ENCODE data around the gene SNX17. TPM values are rescaled to one million over a fixed set of nuclear protein-coding genes. Genes with fewer than 3 reads are reported as not detected.
A peak's percentile ranks its signal among the peaks of the same experiment; 100 is the strongest.

Gene SNX17
- total RNA-seq, 2 donors from 2014 or later: 77.1 to 99.6 TPM

DNA sequence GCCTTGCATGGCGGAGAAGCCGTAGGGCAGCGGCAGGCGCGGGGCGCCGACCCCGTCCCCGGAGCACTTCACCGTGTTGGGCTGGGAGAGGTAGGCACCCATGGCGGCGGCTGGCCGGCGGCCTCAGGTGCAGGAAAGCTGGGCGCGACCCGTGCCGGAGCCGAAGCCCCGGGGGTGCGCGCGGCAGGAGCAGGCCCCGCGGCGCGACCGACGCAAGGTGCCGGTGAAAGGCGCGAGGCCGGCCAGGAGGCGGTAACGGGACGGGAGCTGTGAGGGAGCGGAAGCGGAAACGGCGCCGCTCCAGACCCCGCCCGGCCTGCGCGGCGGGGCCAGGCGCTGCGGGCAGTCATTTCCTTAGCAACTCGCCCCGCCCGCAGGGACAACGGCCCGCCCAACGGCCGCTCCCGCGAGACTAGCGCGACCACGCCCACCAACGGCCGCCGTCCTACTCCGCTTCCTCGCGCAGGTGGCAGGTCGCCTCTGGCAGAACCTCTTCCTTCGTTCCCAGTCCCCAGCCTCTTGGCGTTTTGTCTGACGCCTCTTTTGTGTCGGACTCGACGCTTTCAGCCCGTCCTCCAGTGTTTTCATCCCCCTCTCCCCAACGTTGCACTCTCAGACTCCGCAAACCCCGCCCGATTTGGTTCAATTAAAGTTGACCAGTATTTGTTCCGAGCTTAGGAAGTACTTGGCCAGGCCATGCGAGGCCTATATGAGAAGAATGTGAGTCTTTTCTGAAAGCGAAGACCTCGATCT lies 39.1 kb downstream of the SNX17 start, which contains the start of gene PPM1G:
PPM1G (minus strand) TSS at position 271 of the 753 bp plus-strand sequence; CDS start at position 102, 169 bp downstream.
- Histone ChIP-seq H3K27me3 (no peaks in the 10 kb centered on the region), H3K36me3 (no peaks in the 10 kb centered on the region), H3K9ac (ENCODE audit: low read depth in 2 of 2, low read length in 2 of 2) (peak within 1 kb of the TSS; percentile 87 to 88), H3K27ac (peak within 1 kb of the TSS; percentile 83), H3K4me1 (peaks cover 3% of the 10 kb centered on the region), H3K4me3 (peak within 1 kb of the TSS; percentile 100), H3K9me3 (no peaks in the 10 kb centered on the region)
- intact Hi-C loops (cut with DNase I): no loop called here
- peak; percentile 97 for DNase-seq
- TF ChIP-seq, protein P1, sequence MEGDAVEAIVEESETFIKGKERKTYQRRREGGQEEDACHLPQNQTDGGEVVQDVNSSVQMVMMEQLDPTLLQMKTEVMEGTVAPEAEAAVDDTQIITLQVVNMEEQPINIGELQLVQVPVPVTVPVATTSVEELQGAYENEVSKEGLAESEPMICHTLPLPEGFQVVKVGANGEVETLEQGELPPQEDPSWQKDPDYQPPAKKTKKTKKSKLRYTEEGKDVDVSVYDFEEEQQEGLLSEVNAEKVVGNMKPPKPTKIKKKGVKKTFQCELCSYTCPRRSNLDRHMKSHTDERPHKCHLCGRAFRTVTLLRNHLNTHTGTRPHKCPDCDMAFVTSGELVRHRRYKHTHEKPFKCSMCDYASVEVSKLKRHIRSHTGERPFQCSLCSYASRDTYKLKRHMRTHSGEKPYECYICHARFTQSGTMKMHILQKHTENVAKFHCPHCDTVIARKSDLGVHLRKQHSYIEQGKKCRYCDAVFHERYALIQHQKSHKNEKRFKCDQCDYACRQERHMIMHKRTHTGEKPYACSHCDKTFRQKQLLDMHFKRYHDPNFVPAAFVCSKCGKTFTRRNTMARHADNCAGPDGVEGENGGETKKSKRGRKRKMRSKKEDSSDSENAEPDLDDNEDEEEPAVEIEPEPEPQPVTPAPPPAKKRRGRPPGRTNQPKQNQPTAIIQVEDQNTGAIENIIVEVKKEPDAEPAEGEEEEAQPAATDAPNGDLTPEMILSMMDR (IDR thresholded peaks at IDR 0.05): no peak

DNA sequence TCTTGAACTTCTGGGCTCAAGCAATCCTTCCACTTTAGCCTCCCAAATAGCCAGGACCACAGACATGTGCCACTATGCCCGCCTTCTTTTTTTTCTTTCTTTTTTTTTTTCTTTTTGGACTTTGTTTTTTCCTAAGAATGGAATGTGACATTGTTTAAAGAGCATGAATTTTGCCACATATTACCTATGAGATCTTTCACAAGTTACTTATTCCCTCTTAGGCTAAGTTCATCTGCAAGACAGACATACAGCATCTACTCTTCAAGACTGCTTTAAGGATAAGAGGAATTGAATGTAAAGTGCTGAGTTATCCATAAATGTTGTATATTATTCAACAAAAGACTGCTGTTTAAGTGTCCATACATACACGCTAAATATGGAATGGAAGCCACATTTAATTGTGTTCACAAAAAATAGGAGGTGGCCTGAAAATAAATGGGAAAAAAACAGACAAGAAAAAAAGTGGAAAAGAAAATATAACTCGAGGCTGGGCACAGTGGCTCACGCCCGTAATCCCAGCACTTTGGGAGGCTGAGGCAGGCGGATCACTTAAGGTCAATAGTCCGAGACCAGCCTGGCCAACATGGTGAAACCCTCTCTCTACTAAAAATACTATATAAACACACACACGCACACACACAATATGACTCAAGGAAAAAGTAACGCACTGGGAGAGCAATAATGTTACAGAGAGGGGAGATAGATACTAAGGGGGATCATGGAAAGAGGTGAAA lies 42.2 kb downstream of the SNX17 start:
- no peaks in the 10 kb centered on the region for H3K36me3 ChIP-seq
- TF ChIP-seq, protein P1 (IDR thresholded peaks at IDR 0.05): no peak
- no peak overlapping the region for H3K27ac ChIP-seq
- intact Hi-C loops (cut with DNase I): no loop called here
- no peaks in the 10 kb centered on the region for H3K9me3 ChIP-seq
- H3K4me1 ChIP-seq: peaks cover 3% of the 10 kb centered on the region
- no peak for DNase-seq
- no peaks in the 10 kb centered on the region for H3K27me3 ChIP-seq
- no peak overlapping the region for H3K4me3 ChIP-seq
- no peak overlapping the region for H3K9ac ChIP-seq (ENCODE audit: low read depth in 2 of 2, low read length in 2 of 2)

DNA sequence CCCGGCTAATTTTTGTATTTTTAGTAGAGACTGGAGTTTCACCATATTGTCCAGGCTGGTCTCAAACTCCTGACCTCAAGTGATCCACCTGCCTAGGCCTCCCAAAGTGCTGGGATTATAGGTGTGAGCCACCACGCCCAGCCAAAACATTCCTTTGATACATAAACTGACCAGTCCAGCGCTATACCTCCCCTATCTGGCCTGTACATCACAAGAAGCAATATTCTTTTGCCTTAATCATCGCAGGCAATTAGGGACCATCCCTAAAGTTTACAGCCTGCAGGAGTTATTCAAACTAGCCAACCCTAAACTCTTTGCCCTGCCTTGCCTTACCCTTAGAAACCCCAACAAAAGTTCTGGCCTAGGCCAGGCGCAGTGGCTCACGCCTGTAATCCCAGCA lies 45.7 kb downstream of the SNX17 start:
- H3K27ac ChIP-seq: no peak overlapping the region
- no peak overlapping the region for H3K4me3 ChIP-seq
- no peaks in the 10 kb centered on the region for H3K36me3 ChIP-seq
- no peak for DNase-seq
- intact Hi-C loops (cut with DNase I): no loop called here
- TF ChIP-seq, protein P1 (IDR thresholded peaks at IDR 0.05): no peak
- H3K4me1 ChIP-seq: no peaks in the 10 kb centered on the region
- no peaks in the 10 kb centered on the region for H3K27me3 ChIP-seq
- no peaks in the 10 kb centered on the region for H3K9me3 ChIP-seq
- no peak overlapping the region for H3K9ac ChIP-seq (ENCODE audit: low read depth in 2 of 2, low read length in 2 of 2)

GRCh38 chr2:27420996-27421395 lies 50.6 kb downstream of the SNX17 start:
- Histone ChIP-seq H3K9me3 (no peaks in the 10 kb centered on the region), H3K9ac (ENCODE audit: low read depth in 2 of 2, low read length in 2 of 2) (no peak overlapping the region), H3K4me1 (no peaks in the 10 kb centered on the region), H3K36me3 (no peaks in the 10 kb centered on the region), H3K4me3 (no peak overlapping the region), H3K27me3 (no peaks in the 10 kb centered on the region), H3K27ac (no peak overlapping the region)
- TF ChIP-seq, protein P1 (IDR thresholded peaks at IDR 0.05): no peak
- intact Hi-C loops (cut with DNase I): no loop called here
- DNase-seq: no peak

- Histone ChIP-seq H3K27me3 (no peaks in the 10 kb centered on the region), H3K9me3 (no peaks in the 10 kb centered on the region), H3K4me1 (no peaks in the 10 kb centered on the region), H3K27ac (no peak overlapping the region), H3K9ac (ENCODE audit: low read depth in 2 of 2, low read length in 2 of 2) (no peak overlapping the region), H3K36me3 (no peaks in the 10 kb centered on the region), H3K4me3 (no peak overlapping the region)
- TF ChIP-seq, protein P1 (IDR thresholded peaks at IDR 0.05): no peak
- intact Hi-C loops (cut with DNase I): no loop called here
- DNase-seq: no peak
Measured at GRCh38 chr2:27421660-27422250, 51.3 kb downstream of the SNX17 start.
